H9 (cell line): ENCODE results near the gene CDK6. TPM values are rescaled to one million over a fixed set of nuclear protein-coding genes. Genes with fewer than 3 reads are reported as not detected.

Source experiments
- DNase-seq: peaks from one replicate; pipeline ENCODE4 v3.0.0-alpha.2; 2017
- H2AFZ ChIP-seq: one replicate; pipeline ENCODE4 v1.6.1; 2013; ENCODE audit warnings: mild to moderate bottlenecking, low read length, control low read depth, moderate library complexity
- H2AK5ac ChIP-seq: 2 replicates; pipeline ENCODE4 v1.6.1; 2013; ENCODE audit warnings: low read length, control low read depth, mixed read lengths; ENCODE audit not compliant: insufficient read length
- H2BK120ac ChIP-seq: one replicate; pipeline ENCODE4 v1.6.1; 2013; ENCODE audit warnings: low read depth, mild to moderate bottlenecking, low read length, control low read depth, inconsistent platforms; ENCODE audit not compliant: poor library complexity, severe bottlenecking
- H2BK12ac ChIP-seq: 2 replicates; pipeline ENCODE4 v1.6.1; 2013; ENCODE audit warnings: low read length, control low read depth, mixed read lengths, low read depth; ENCODE audit not compliant: insufficient read length
- H2BK15ac ChIP-seq: 2 replicates; pipeline ENCODE4 v1.6.1; 2013; ENCODE audit warnings: low read depth, low read length, control low read depth
- H2BK20ac ChIP-seq: one replicate; pipeline ENCODE4 v1.6.1; 2013; ENCODE audit warnings: low read depth, mild to moderate bottlenecking, low read length, control low read depth, inconsistent platforms; ENCODE audit not compliant: poor library complexity, severe bottlenecking
- H2BK5ac ChIP-seq: 2 replicates; pipeline ENCODE4 v1.6.1; 2013; ENCODE audit warnings: low read length, control low read depth, mixed read lengths; ENCODE audit not compliant: insufficient read length
- H3K14ac ChIP-seq: 2 replicates; pipeline ENCODE4 v1.6.1; 2013; ENCODE audit warnings: low read length, control low read depth; ENCODE audit not compliant: insufficient read depth
- H3K18ac ChIP-seq: 2 replicates; pipeline ENCODE4 v1.6.1; 2013; ENCODE audit warnings: low read depth, mild to moderate bottlenecking, mixed read lengths, low read length, control low read depth; ENCODE audit not compliant: insufficient read length
- H3K23ac ChIP-seq: 2 replicates; pipeline ENCODE4 v1.6.1; 2013; ENCODE audit warnings: low read length, control low read depth, mixed read lengths, low read depth; ENCODE audit not compliant: insufficient read length
- H3K23me2 ChIP-seq: 2 replicates; pipeline ENCODE4 v1.6.1; 2013; ENCODE audit warnings: low read depth, mild to moderate bottlenecking, mixed read lengths, low read length, control low read depth; ENCODE audit not compliant: insufficient read length, poor library complexity, severe bottlenecking
- H3K27ac ChIP-seq: 2 replicates; pipeline ENCODE4 v1.5.1; 2013; ENCODE audit warnings: low read length, control low read depth, mixed read lengths, low read depth; ENCODE audit not compliant: insufficient read length
- H3K27me3 ChIP-seq: 2 replicates; pipeline ENCODE4 v1.6.1; 2013; ENCODE audit warnings: low read length, control low read depth, inconsistent platforms; ENCODE audit not compliant: insufficient read depth
- H3K4ac ChIP-seq: 2 replicates; pipeline ENCODE4 v1.6.1; 2013; ENCODE audit warnings: low read depth, mild to moderate bottlenecking, control low read depth, inconsistent platforms, low read length, moderate library complexity
- H3K4me1 ChIP-seq: 2 replicates; pipeline ENCODE4 v1.6.1; 2013; ENCODE audit warnings: low read length, control low read depth, inconsistent platforms; ENCODE audit not compliant: insufficient read depth
- H3K4me2 ChIP-seq: 2 replicates; pipeline ENCODE4 v1.6.1; 2013; ENCODE audit warnings: low read length, control low read depth, mixed read lengths; ENCODE audit not compliant: insufficient read length, insufficient read depth
- H3K56ac ChIP-seq: 2 replicates; pipeline ENCODE4 v1.6.1; 2013; ENCODE audit warnings: low read depth, mild to moderate bottlenecking, mixed read lengths, low read length, control low read depth; ENCODE audit not compliant: insufficient read length
- H3K79me1 ChIP-seq: 2 replicates; pipeline ENCODE4 v1.6.1; 2013; ENCODE audit warnings: low read depth, mild to moderate bottlenecking, moderate library complexity, low read length, control low read depth, inconsistent platforms; ENCODE audit not compliant: insufficient read depth, poor library complexity, severe bottlenecking
- H3K79me2 ChIP-seq: 2 replicates; pipeline ENCODE4 v1.6.1; 2013; ENCODE audit warnings: low read length, control low read depth, inconsistent platforms; ENCODE audit not compliant: insufficient read depth
- H3K9ac ChIP-seq: 2 replicates; pipeline ENCODE4 v1.6.1; 2013; ENCODE audit warnings: low read length, control low read depth, mixed read lengths; ENCODE audit not compliant: insufficient read length; ENCODE audit errors: extremely low read depth
- H3K9me3 ChIP-seq: one replicate; pipeline ENCODE4 v1.6.1; 2013; ENCODE audit warnings: low read depth, low read length, inconsistent platforms; ENCODE audit not compliant: control insufficient read depth
- H3T11ph ChIP-seq: one replicate; pipeline ENCODE4 v1.6.1; 2013; ENCODE audit warnings: mild to moderate bottlenecking, low read length, control low read depth, inconsistent platforms
- H4K20me1 ChIP-seq: one replicate; pipeline ENCODE4 v1.6.1; 2013; ENCODE audit not compliant: control insufficient read depth, insufficient read length, insufficient read depth
- H4K5ac ChIP-seq: 2 replicates; pipeline ENCODE4 v1.6.1; 2013; ENCODE audit warnings: low read depth, mild to moderate bottlenecking, mixed read lengths, low read length, control low read depth; ENCODE audit not compliant: insufficient read length
- H4K8ac ChIP-seq: replicated peaks from 2 replicates; pipeline ENCODE4 v1.6.1; 2013; ENCODE audit warnings: low read length, control low read depth, mixed read lengths, low read depth; ENCODE audit not compliant: insufficient read length
- H4K91ac ChIP-seq: 2 replicates; pipeline ENCODE4 v1.6.1; 2013; ENCODE audit warnings: low read depth, mild to moderate bottlenecking, moderate library complexity, mixed read lengths, low read length, control low read depth; ENCODE audit not compliant: insufficient read length
- H3K27ac Mint-ChIP-seq, 3 experiments: 2 replicates in 2 of 3; 3 replicates in 1 of 3; pipeline ENCODE4 v1.8.0; 2020 to 2021; ENCODE audit warnings: mixed read lengths in 3 of 3, mild to moderate bottlenecking in 1 of 3, moderate library complexity in 1 of 3
- H3K27me3 Mint-ChIP-seq: 2 replicates; pipeline ENCODE4 v1.8.0; 2021; ENCODE audit warnings: low read depth, mild to moderate bottlenecking, moderate library complexity, mixed read lengths
- H3K36me3 Mint-ChIP-seq, 3 experiments: 2 replicates in 2 of 3; 3 replicates in 1 of 3; pipeline ENCODE4 v1.8.0; 2020 to 2021; ENCODE audit warnings: low read depth in 3 of 3, mixed read lengths in 3 of 3; ENCODE audit not compliant: insufficient read depth in 1 of 3
- H3K4me1 Mint-ChIP-seq, 2 experiments: 2 replicates each; pipeline ENCODE4 v1.8.0; 2020; ENCODE audit warnings: mixed read lengths in 2 of 2
- H3K4me3 Mint-ChIP-seq, 2 experiments: 2 replicates in 1 of 2; 3 replicates in 1 of 2; pipeline ENCODE4 v1.8.0; 2020 to 2021; ENCODE audit warnings: mild to moderate bottlenecking in 2 of 2, mixed read lengths in 2 of 2, moderate library complexity in 1 of 2
- H3K9me3 Mint-ChIP-seq, 2 experiments: 2 replicates in 1 of 2; 3 replicates in 1 of 2; pipeline ENCODE4 v1.8.0; 2020; ENCODE audit warnings: mild to moderate bottlenecking in 2 of 2, mixed read lengths in 2 of 2, moderate library complexity in 1 of 2
- CTCF ChIP-seq: fragments of 200-600 bp; sonication (generic); conservative IDR thresholded peaks from 3 replicates; pipeline ENCODE4 v1.8.0; 2021; ENCODE audit warnings: antibody characterized with exemption, mild to moderate bottlenecking
- WGBS: extraction: QIAGEN DNeasy Blood & Tissue Kit; methylation state at CpG from one replicate; pipeline ENCODE4 v1.1.7; 2013; ENCODE audit warnings: missing lambda C conversion rate, low lambda C conversion rate, mixed read lengths; ENCODE audit not compliant: insufficient read length; ENCODE audit errors: extremely low coverage; 5-methylcytosine and 5-hydroxymethylcytosine counted together
- total RNA-seq: library from RNA; stranded (reverse); gene quantifications from 2 replicates; pipeline ENCODE4 v1.2.1, GENCODE V29; 2021

Gene CDK6
- total RNA-seq, 1 experiment from 2014 or later: 30.0 TPM

- H2AFZ ChIP-seq: no peak overlapping the region
- no peak overlapping the region for H3K9ac ChIP-seq
- no peaks in the 10 kb centered on the region for H3K23me2 ChIP-seq
- TF ChIP-seq CTCF: no peak
- H2BK20ac ChIP-seq: no peak overlapping the region
- no peak overlapping the region for H3K27ac ChIP-seq
- WGBS: no CpG with 5 or more reads among the region's 2 CpGs
- no peak overlapping the region for H2AK5ac ChIP-seq
- Mint-ChIP-seq H3K4me1 (peaks cover 2 to 9% of the 10 kb centered on the region in 2 experiments; a peak in 3 of 4 replicates), H3K27me3 (peaks cover 5% of the 10 kb centered on the region), H3K36me3 (no peaks in the 10 kb centered on the region), H3K27ac (no peak overlapping the region), H3K9me3 (no peaks in the 10 kb centered on the region), H3K4me3 (no peak overlapping the region)
- H3K4me2 ChIP-seq: no peak overlapping the region
- H2BK12ac ChIP-seq: no peak overlapping the region
- DNase-seq: no peak
- H3K56ac ChIP-seq: no peak overlapping the region
- H3K79me2 ChIP-seq: no peaks in the 10 kb centered on the region
- H2BK120ac ChIP-seq: no peak overlapping the region
- no peak overlapping the region for H4K8ac ChIP-seq
- no peak overlapping the region for H3T11ph ChIP-seq
- no peak overlapping the region for H3K18ac ChIP-seq
- no peak overlapping the region for H2BK15ac ChIP-seq
- H3K79me1 ChIP-seq: no peaks in the 10 kb centered on the region
- H3K23ac ChIP-seq: no peak overlapping the region
- H4K5ac ChIP-seq: no peak overlapping the region
- no peaks in the 10 kb centered on the region for H3K9me3 ChIP-seq
- H4K20me1 ChIP-seq: no peaks in the 10 kb centered on the region
- no peaks in the 10 kb centered on the region for H3K4me1 ChIP-seq
- no peak overlapping the region for H2BK5ac ChIP-seq
- H3K4ac ChIP-seq: no peak overlapping the region
- no peak overlapping the region for H3K14ac ChIP-seq
- no peak overlapping the region for H4K91ac ChIP-seq
- H3K27me3 ChIP-seq: no peaks in the 10 kb centered on the region
Observed at GRCh38 chr7:92875719-92876118, 39.3 kb upstream of the CDK6 start.
